K562 (cell line): ENCODE data around the gene IL12B. TPM values are rescaled to one million over a fixed set of nuclear protein-coding genes. Genes with fewer than 3 reads are reported as not detected.

Experiments
- ATAC-seq: fragments of 200-7000 bp; cut with Tn5 transposase; 3 replicates; pipeline ENCODE4 v1.9.1; 2020; ENCODE audit warnings: moderate library complexity
- BruUV-seq: library from RNA; stranded (reverse); fragments of 400-500 nt; replicated peaks from 2 replicates; lab custom pipeline; 2021; lab: Mats Ljungman, UMichigan
- CTCF ChIA-PET: fragments of 300-600 bp; formaldehyde crosslinking; extraction: SDS; loops from one replicate; lab custom pipeline; 2021; ENCODE audit warnings: low intra/inter-chr PET ratio; lab: Yijun Ruan, JAX
- POLR2A ChIA-PET: fragments of 300-600, 350-650 bp; sonication (Branson Sonifier 250); formaldehyde crosslinking; extraction: SDS; loops from one replicate; lab custom pipeline; 2021; ENCODE audit warnings: antibody characterized with exemption, inconsistent platforms; lab: Yijun Ruan, JAX
- DNase-seq, 4 experiments: peaks; one replicate each; pipeline versions ENCODE4 v3.0.0 to v3.0.0-alpha.2; 2011 to 2018; ENCODE audit warnings: low spot score in 3 of 4, mixed read lengths in 3 of 4; ENCODE audit errors: extremely low read depth in 1 of 4
- FAIRE-seq: peaks from 2 replicates; lab custom pipeline; 2011; peaks lifted over from hg19 to GRCh38; lab: Jason Lieb, UNC
- H2AFZ ChIP-seq: 2 replicates; pipeline ENCODE4 v1.6.0; 2011; ENCODE audit warnings: low read depth, low read length, control low read depth, inconsistent platforms
- H3K27ac ChIP-seq: fragments of 200-600 bp; 3 replicates; pipeline ENCODE4 v1.8.0; 2011; ENCODE audit warnings: low read depth, mild to moderate bottlenecking, control low read depth, inconsistent platforms, low read length, moderate library complexity, mixed read lengths; ENCODE audit errors: extremely low read depth
- H3K27me3 ChIP-seq, 2 experiments: fragments of 300-600 bp in 1 of 2; 2 replicates in 1 of 2; 3 replicates in 1 of 2; pipeline versions ENCODE4 v1.6.0 to v1.8.0; 2011; ENCODE audit warnings: inconsistent platforms in 2 of 2, low read length in 2 of 2, mild to moderate bottlenecking in 1 of 2, mixed read lengths in 1 of 2, moderate library complexity in 1 of 2; ENCODE audit not compliant: control insufficient read depth in 2 of 2, insufficient read depth in 2 of 2
- H3K36me3 ChIP-seq: fragments of 300-600 bp; 3 replicates; pipeline ENCODE4 v1.8.0; 2011; ENCODE audit warnings: mild to moderate bottlenecking, low read length, inconsistent platforms; ENCODE audit not compliant: control insufficient read depth, insufficient read depth
- H3K4me1 ChIP-seq, 2 experiments: fragments of 200-600 bp in 1 of 2; replicated peaks in 1 of 2; 2 replicates in 1 of 2; 3 replicates in 1 of 2; pipeline versions ENCODE4 v1.5.1 to v1.8.0; 2011; ENCODE audit warnings: inconsistent platforms in 2 of 2, low read length in 2 of 2, mild to moderate bottlenecking in 1 of 2, mixed read lengths in 1 of 2, moderate library complexity in 1 of 2; ENCODE audit not compliant: control insufficient read depth in 2 of 2, insufficient read depth in 2 of 2
- H3K4me2 ChIP-seq: 2 replicates; pipeline ENCODE4 v1.6.1; 2011; ENCODE audit warnings: low read length, control low read depth, inconsistent platforms, mixed read lengths; ENCODE audit not compliant: insufficient read depth
- H3K4me3 ChIP-seq: fragments of 200-600 bp; sonication (generic), shearing (Covaris generic); 2 replicates; pipeline ENCODE4 v1.5.1; 2016; ENCODE audit warnings: control low read depth, inconsistent platforms
- H3K79me2 ChIP-seq: fragments of 200-600 bp; 3 replicates; pipeline ENCODE4 v1.8.0; 2011; ENCODE audit warnings: low read length, inconsistent platforms; ENCODE audit not compliant: control insufficient read depth, insufficient read depth
- H3K9ac ChIP-seq, 2 experiments: 2 replicates each; pipeline versions ENCODE4 v1.6.0 to v1.6.1; 2011; ENCODE audit warnings: low read depth in 2 of 2, low read length in 2 of 2, control low read depth in 1 of 2, inconsistent platforms in 1 of 2, mild to moderate bottlenecking in 1 of 2, mixed read lengths in 1 of 2; ENCODE audit not compliant: insufficient read depth in 1 of 2
- H3K9me1 ChIP-seq: one replicate; pipeline ENCODE4 v1.6.0; 2011; ENCODE audit warnings: inconsistent platforms, mild to moderate bottlenecking, low read length, moderate library complexity; ENCODE audit not compliant: control insufficient read depth, insufficient read depth
- H3K9me3 ChIP-seq: replicated peaks from 2 replicates; pipeline ENCODE4 v1.5.1; 2011; ENCODE audit warnings: low read depth, low read length, inconsistent platforms; ENCODE audit not compliant: control insufficient read depth, insufficient read depth
- H4K20me1 ChIP-seq: replicated peaks from 2 replicates; pipeline ENCODE4 v1.6.1; 2011; ENCODE audit warnings: low read length, inconsistent platforms, mixed read lengths; ENCODE audit not compliant: control insufficient read depth, insufficient read depth
- BRD4 ChIP-seq: fragments of 200-600 bp; sonication (generic); IDR thresholded peaks from 2 replicates; pipeline ENCODE4 v1.6.1; 2017; ENCODE audit warnings: inconsistent platforms
- FOXM1 ChIP-seq, 2 experiments: fragments of 450-650 bp in 1 of 2; sonication (generic) in 1 of 2; formaldehyde crosslinking in 1 of 2; IDR thresholded peaks; 2 replicates each; pipeline versions ENCODE4 v1.6.1 to v1.9.0; 2017 to 2022; ENCODE audit warnings: low read depth in 2 of 2, mild to moderate bottlenecking in 2 of 2, missing genetic modification reagents in 1 of 2, moderate library complexity in 1 of 2
- GATAD2B ChIP-seq: fragments of 450-650 bp; IDR thresholded peaks from 2 replicates; pipeline ENCODE4 v1.6.1; 2017; ENCODE audit warnings: mild to moderate bottlenecking, borderline replicate concordance
- JUN ChIP-seq, 2 experiments: sonication (generic) in 1 of 2; formaldehyde crosslinking in 1 of 2; IDR thresholded peaks; 2 replicates each; pipeline versions ENCODE4 v1.6.1 to v1.8.0; 2012 to 2022; ENCODE audit warnings: borderline replicate concordance in 2 of 2, mild to moderate bottlenecking in 2 of 2, improper control_type of control experiment in 1 of 2, low read depth in 1 of 2, low read length in 1 of 2, missing genetic modification reagents in 1 of 2
- KDM4B ChIP-seq, 2 experiments: fragments of 450-650 bp in 1 of 2; sonication (generic) in 1 of 2; IDR thresholded peaks; 2 replicates each; pipeline ENCODE4 v1.6.1; 2016 to 2017; ENCODE audit warnings: borderline replicate concordance in 2 of 2, antibody characterized with exemption in 1 of 2, low read depth in 1 of 2, mild to moderate bottlenecking in 1 of 2
- KDM5B ChIP-seq: fragments of 200-600 bp; sonication (generic); IDR thresholded peaks from 2 replicates; pipeline ENCODE4 v1.6.1; 2012; ENCODE audit warnings: low read depth, mild to moderate bottlenecking, moderate library complexity, low read length, control low read depth, inconsistent platforms; ENCODE audit not compliant: insufficient replicate concordance
- MCM7 ChIP-seq, 2 experiments: fragments of 450-650 bp; IDR thresholded peaks; 2 replicates each; pipeline ENCODE4 v1.6.1; 2016 to 2018
- NRF1 ChIP-seq, 2 experiments: fragments of 450-650 bp; IDR thresholded peaks in 1 of 2; conservative IDR thresholded peaks in 1 of 2; 2 replicates each; pipeline ENCODE4 v1.6.1; 2014; ENCODE audit warnings: mild to moderate bottlenecking in 2 of 2
- PHB2 ChIP-seq: fragments of 450-650 bp; IDR thresholded peaks from 2 replicates; pipeline ENCODE4 v1.6.1; 2017; ENCODE audit warnings: low read depth
- ZBTB17 ChIP-seq: fragments of 450-650 bp; formaldehyde crosslinking; IDR thresholded peaks from 2 replicates; pipeline ENCODE4 v1.4.0; 2020; ENCODE audit warnings: mild to moderate bottlenecking
- ZNF274 ChIP-seq: IDR thresholded peaks from 2 replicates; pipeline ENCODE4 v1.6.1; 2011; ENCODE audit warnings: low read depth, mild to moderate bottlenecking, low read length, moderate library complexity, borderline replicate concordance
- ZNF583 ChIP-seq: fragments of 250-450 bp; sonication (Bioruptor Pico); IDR thresholded peaks from 2 replicates; pipeline ENCODE4 v1.4.0; 2020
- WGBS: fragments of 100-300 bp; shearing (Covaris generic); methylation state at CpG from one replicate; pipeline ENCODE4 v1.1.6; 2016; ENCODE audit warnings: low coverage, mixed read lengths; ENCODE audit not compliant: insufficient coverage; ENCODE audit errors: missing lambda C conversion rate; 5-methylcytosine and 5-hydroxymethylcytosine counted together
- in situ Hi-C: fragments of 300-500 bp; cut with MboI; formaldehyde crosslinking; loops from 4 replicates; pipeline ENCODE4 v1.15.0; 2018; ENCODE audit warnings: inconsistent platforms, mixed read lengths
- intact Hi-C: fragments of 100-400 bp; cut with micrococcal nuclease; formaldehyde crosslinking; loops from 2 replicates; pipeline ENCODE4 v1.14.2; 2022
- polyA plus RNA-seq, 8 experiments: library from polyadenylated mRNA; depleted of rRNA in 4 of 8; stranded (reverse) in 5 of 8; unstranded in 3 of 8; fragments of >200 nt; fragmentation: Nextera tagmentation in 2 of 8; fragmentation: Illumina TruSeq in 1 of 8; extraction: Ambion mirVana in 2 of 8; extraction: Trizol in 1 of 8; gene quantifications; 2 replicates each; pipeline versions ENCODE4 v1.2.1 to v1.2.3, GENCODE V29; 2011 to 2014; ENCODE audit warnings: inconsistent platforms in 1 of 8, missing spikeins in 1 of 8
- total RNA-seq, 7 experiments: library from RNA; depleted of rRNA in 6 of 7; stranded (reverse); fragments of >200 nt in 6 of 7; fragmentation: Illumina TruSeq in 2 of 7; extraction: Trizol in 2 of 7; gene quantifications; 2 replicates each; pipeline versions ENCODE4 v1.2.1 to v1.2.3, GENCODE V29; 2011 to 2021; ENCODE audit warnings: low replicate concordance in 1 of 7
- TF ChIP-seq, protein P1 (sequence below): fragments of 450-650 bp; conservative IDR thresholded peaks from 2 replicates; pipeline ENCODE4 v1.6.1; 2016; ENCODE audit warnings: missing genetic modification characterization, low read depth, mild to moderate bottlenecking, missing compliant biosample characterization, moderate library complexity

IL12B gene
- total and polyA plus RNA-seq, 9 of the 15 experiments (the other 6 are each of a cell fraction or from before 2014, with no cell fraction given), result not detected

DNA sequence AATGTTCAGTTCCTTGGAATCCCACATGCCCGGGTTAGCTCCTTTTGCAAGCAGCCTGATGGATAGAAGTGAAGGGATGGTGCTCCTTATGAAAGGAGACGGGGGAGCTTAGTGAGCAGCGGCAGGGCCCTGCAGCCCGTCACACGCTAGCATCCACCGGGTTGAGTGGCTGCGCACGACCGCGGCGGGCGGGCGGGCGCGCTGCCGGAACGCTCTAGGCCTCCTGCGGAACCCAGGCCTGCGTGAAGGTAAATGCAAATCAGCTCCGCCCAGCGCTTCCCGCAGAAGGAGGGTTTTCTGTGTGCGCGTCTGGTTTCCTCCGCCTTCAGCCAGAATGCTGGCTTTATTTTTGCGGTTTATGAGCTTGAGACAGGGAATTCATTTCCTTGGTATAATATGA lies 19.8 kb downstream of the IL12B start (continued):
- TF ChIP-seq ZNF274, result no peak

DNA sequence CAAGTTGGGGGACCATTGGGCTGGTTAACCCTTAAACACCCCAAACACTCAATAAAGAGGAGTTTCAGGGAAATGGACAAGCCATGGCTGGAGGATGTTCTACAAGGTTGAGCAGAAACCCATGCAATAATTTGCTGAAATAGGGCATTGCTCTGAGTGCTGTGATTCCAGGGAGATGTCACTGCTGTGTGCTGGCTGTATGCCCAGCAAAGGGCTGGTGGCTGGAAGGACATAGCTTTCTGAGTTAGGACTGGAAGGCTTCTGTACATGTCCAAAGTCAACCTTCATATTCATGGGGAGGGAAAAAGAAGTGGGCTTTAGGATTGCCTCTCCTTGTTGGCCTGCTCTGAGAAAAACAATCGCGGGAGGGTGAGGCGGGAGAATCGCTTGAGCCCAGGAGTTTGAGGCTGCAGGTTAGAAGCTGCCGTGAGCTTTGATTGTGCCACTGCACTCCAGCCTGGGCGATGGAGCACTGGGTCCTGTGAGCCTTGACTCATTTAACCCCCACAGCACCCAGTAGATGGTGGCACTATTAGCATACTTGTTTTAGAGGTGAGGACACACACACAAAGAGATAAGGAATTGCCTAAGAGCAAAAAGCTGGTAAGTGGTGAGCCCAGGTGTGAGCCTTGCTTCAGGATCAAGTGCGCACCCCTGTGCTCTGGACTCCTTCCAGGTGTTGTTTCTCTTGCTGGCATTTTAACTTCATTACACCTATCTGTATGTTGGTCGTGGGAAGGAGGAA lies 20.4 kb downstream of the IL12B start:
- Histone ChIP-seq H3K4me2 (0 out of 2 replicates have a peak overlapping the region, but pooled peaks have one; percentile 28), H3K79me2 (no peaks in the 10 kb centered on the region), H3K9me3 (no peaks in the 10 kb centered on the region), H3K9ac (no peak overlapping the region), H3K4me3 (no peak overlapping the region), H4K20me1 (no peaks in the 10 kb centered on the region), H3K36me3 (no peaks in the 10 kb centered on the region), H2AFZ (0 out of 2 replicates have a peak overlapping the region, but pooled peaks have one; percentile 19), H3K27ac (no peak overlapping the region), H3K4me1 (peaks cover 0 to 4% of the 10 kb centered on the region in 2 experiments; a peak in 1 of 5 replicates), H3K9me1 (no peaks in the 10 kb centered on the region), H3K27me3 (peaks cover 22 to 31% of the 10 kb centered on the region in 2 experiments; a peak in 4 of 5 replicates)
- TF ChIP-seq KDM4B (IDR thresholded peaks at IDR 0.05; ENCODE audit: borderline replicate concordance in 2 of 2, low read depth in 1 of 2) (no peak), BRD4 (no peak), PHB2 (no peak), KDM5B (no peak), GATAD2B (no peak), MCM7 (IDR thresholded peaks at IDR 0.05) (no peak), FOXM1 (IDR thresholded peaks at IDR 0.05; ENCODE audit: low read depth) (no peak), FOXM1 (CRISPR knock-in tag; IDR thresholded peaks at IDR 0.05; ENCODE audit: low read depth) (no peak), NRF1 (conservative IDR thresholded peaks at IDR 0.05 in 1 of 2, IDR thresholded peaks at IDR 0.05 in 1 of 2) (no peak), JUN (IDR thresholded peaks at IDR 0.05; ENCODE audit: borderline replicate concordance, low read depth, low read length) (no peak), JUN (CRISPR knock-in tag; IDR thresholded peaks at IDR 0.05; ENCODE audit: borderline replicate concordance) (no peak), ZNF583 (CRISPR knock-in tag) (no peak), ZBTB17 (CRISPR knock-in tag) (no peak)
- TF ChIP-seq, protein P1, sequence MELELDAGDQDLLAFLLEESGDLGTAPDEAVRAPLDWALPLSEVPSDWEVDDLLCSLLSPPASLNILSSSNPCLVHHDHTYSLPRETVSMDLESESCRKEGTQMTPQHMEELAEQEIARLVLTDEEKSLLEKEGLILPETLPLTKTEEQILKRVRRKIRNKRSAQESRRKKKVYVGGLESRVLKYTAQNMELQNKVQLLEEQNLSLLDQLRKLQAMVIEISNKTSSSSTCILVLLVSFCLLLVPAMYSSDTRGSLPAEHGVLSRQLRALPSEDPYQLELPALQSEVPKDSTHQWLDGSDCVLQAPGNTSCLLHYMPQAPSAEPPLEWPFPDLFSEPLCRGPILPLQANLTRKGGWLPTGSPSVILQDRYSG (tag), result no peak
- ChIA-PET POLR2A (interaction anchor here (0.6 to 0.7 kb wide), 2 partner anchors 11 kb away, joined by 3 read pairs; no protein-coding TSS in a partner anchor), CTCF (no interaction called here)
- no TSS peak for BruUV-seq
- FAIRE-seq, result no peak
- DNase-seq, result no peak
- no peak; the same call in 2 of the 3 replicates for ATAC-seq
- intact Hi-C loops (no loop called here), in situ Hi-C loops (loop anchor here (25.0 kb wide), 1 partner anchor 598 kb away; no protein-coding TSS in a partner anchor)
- 12% methylated on average over 8 of the region's 8 CpGs for WGBS
